IMR-90 (cell line): ENCODE measurements around the gene FDXR. TPM values are rescaled to one million over a fixed set of nuclear protein-coding genes. Genes with fewer than 3 reads are reported as not detected.

Source experiments
- ATAC-seq: fragments of 200-7000 bp; cut with Tn5 transposase; 2 replicates; pipeline ENCODE4 v1.9.1; 2020; ENCODE audit warnings: low read depth, mild to moderate bottlenecking, moderate library complexity
- BruUV-seq: library from RNA; stranded (reverse); fragments of 400-500 nt; replicated peaks from 2 replicates; lab custom pipeline; 2021; lab: Mats Ljungman, UMichigan
- CTCF ChIA-PET: fragments of 300-600 bp; formaldehyde crosslinking; extraction: SDS; loops from one replicate; lab custom pipeline; 2021; ENCODE audit warnings: antibody characterized with exemption; lab: Yijun Ruan, JAX
- POLR2A ChIA-PET: fragments of 300-600 bp; sonication (Branson Sonifier 250); formaldehyde crosslinking; loops from one replicate; lab custom pipeline; 2022; ENCODE audit warnings: antibody characterized with exemption; ENCODE audit not compliant: unreplicated experiment; lab: Charles Lee
- DNase-seq: peaks from one replicate; pipeline ENCODE4 v3.0.0; 2013
- H2AFZ ChIP-seq: replicated peaks from 2 replicates; pipeline ENCODE3; 2013; ENCODE audit warnings: low read length, mild to moderate bottlenecking; ENCODE audit not compliant: poor library complexity
- H2AK5ac ChIP-seq: 2 replicates; pipeline ENCODE4 v1.6.1; 2013; ENCODE audit warnings: low read depth, low read length, inconsistent platforms
- H2AK9ac ChIP-seq: replicated peaks from 2 replicates; pipeline ENCODE3; 2013; ENCODE audit warnings: mild to moderate bottlenecking, low read depth, low read length, moderate library complexity; ENCODE audit not compliant: poor library complexity
- H2BK120ac ChIP-seq: 2 replicates; pipeline ENCODE4 v1.6.1; 2013; ENCODE audit warnings: low read depth, low read length, inconsistent platforms
- H2BK15ac ChIP-seq: 3 replicates; pipeline ENCODE4 v1.6.1; 2013; ENCODE audit warnings: low read depth, low read length, inconsistent platforms
- H2BK20ac ChIP-seq: 2 replicates; pipeline ENCODE4 v1.6.1; 2013; ENCODE audit warnings: low read depth, mild to moderate bottlenecking, inconsistent platforms, low read length, moderate library complexity
- H2BK5ac ChIP-seq: 2 replicates; pipeline ENCODE4 v1.6.1; 2013; ENCODE audit warnings: mild to moderate bottlenecking, low read depth, low read length, inconsistent platforms; ENCODE audit not compliant: poor library complexity, severe bottlenecking
- H3K14ac ChIP-seq: replicated peaks from 2 replicates; pipeline ENCODE4 v1.6.1; 2013; ENCODE audit warnings: low read depth, low read length, inconsistent platforms
- H3K18ac ChIP-seq: 2 replicates; pipeline ENCODE4 v1.6.1; 2013; ENCODE audit warnings: low read depth, low read length, control low read depth
- H3K23ac ChIP-seq: 2 replicates; pipeline ENCODE4 v1.6.1; 2013; ENCODE audit warnings: low read depth, low read length, inconsistent platforms
- H3K27ac ChIP-seq: 2 replicates; pipeline ENCODE4 v1.5.1; 2013; ENCODE audit warnings: mild to moderate bottlenecking, control low read depth, low read length; ENCODE audit not compliant: insufficient read depth
- H3K27me3 ChIP-seq: 2 replicates; pipeline ENCODE4 v1.6.1; 2013; ENCODE audit warnings: low read length; ENCODE audit not compliant: control insufficient read depth, insufficient read depth
- H3K36me3 ChIP-seq: 2 replicates; pipeline ENCODE4 v1.6.1; 2013; ENCODE audit warnings: low read length, mixed read lengths; ENCODE audit not compliant: control insufficient read depth, insufficient read depth
- H3K4ac ChIP-seq: 2 replicates; pipeline ENCODE4 v1.6.1; 2013; ENCODE audit warnings: low read depth, low read length, inconsistent platforms
- H3K4me1 ChIP-seq: 2 replicates; pipeline ENCODE4 v1.6.1; 2013; ENCODE audit warnings: low read length, mixed read lengths; ENCODE audit not compliant: control insufficient read depth, insufficient read depth
- H3K4me2 ChIP-seq: 2 replicates; pipeline ENCODE4 v1.6.1; 2013; ENCODE audit warnings: low read depth, mild to moderate bottlenecking, control low read depth, low read length, moderate library complexity
- H3K4me3 ChIP-seq: 2 replicates; pipeline ENCODE4 v1.5.1; 2013; ENCODE audit warnings: low read depth, mild to moderate bottlenecking, control low read depth, low read length, moderate library complexity; ENCODE audit not compliant: insufficient read depth
- H3K56ac ChIP-seq: 2 replicates; pipeline ENCODE4 v1.6.1; 2013; ENCODE audit warnings: low read length, inconsistent platforms; ENCODE audit not compliant: insufficient read depth; ENCODE audit errors: extremely low read depth
- H3K79me1 ChIP-seq, 2 experiments: 2 replicates each; pipeline ENCODE4 v1.6.1; 2013; ENCODE audit warnings: low read length in 2 of 2, inconsistent platforms in 1 of 2, low read depth in 1 of 2
- H3K9ac ChIP-seq: 2 replicates; pipeline ENCODE4 v1.6.1; 2013; ENCODE audit warnings: low read depth, low read length, control low read depth
- H3K9me1 ChIP-seq: 2 replicates; pipeline ENCODE4 v1.6.1; 2013; ENCODE audit warnings: low read length, inconsistent platforms; ENCODE audit not compliant: insufficient read depth
- H3K9me3 ChIP-seq: 2 replicates; pipeline ENCODE4 v1.6.1; 2013; ENCODE audit warnings: low read length; ENCODE audit not compliant: control insufficient read depth, insufficient read depth
- H4K20me1 ChIP-seq: 2 replicates; pipeline ENCODE4 v1.6.1; 2013; ENCODE audit warnings: low read length, inconsistent platforms; ENCODE audit not compliant: insufficient read depth
- H4K5ac ChIP-seq: 2 replicates; pipeline ENCODE4 v1.6.1; 2013; ENCODE audit warnings: mild to moderate bottlenecking, low read depth, low read length, control low read depth
- H4K8ac ChIP-seq, 2 experiments: 2 replicates each; pipeline ENCODE4 v1.6.1; 2013; ENCODE audit warnings: low read depth in 2 of 2, low read length in 2 of 2, control low read depth in 1 of 2, inconsistent platforms in 1 of 2
- H4K91ac ChIP-seq: 2 replicates; pipeline ENCODE4 v1.6.1; 2013; ENCODE audit warnings: low read depth, low read length, inconsistent platforms; ENCODE audit not compliant: insufficient read depth
- CHD1 ChIP-seq: IDR thresholded peaks from 2 replicates; pipeline ENCODE4 v1.6.1; 2012; ENCODE audit warnings: low read depth, low read length, improper control_type of control experiment
- FOS ChIP-seq: fragments of 150-350 bp; IDR thresholded peaks from 2 replicates; pipeline ENCODE4 v1.6.1; 2016; ENCODE audit warnings: low read depth, low read length
- MAFK ChIP-seq: IDR thresholded peaks from 2 replicates; pipeline ENCODE4 v1.6.1; 2012; ENCODE audit warnings: low read depth, low read length, improper control_type of control experiment
- MAZ ChIP-seq: IDR thresholded peaks from 2 replicates; pipeline ENCODE4 v1.6.1; 2012; ENCODE audit warnings: low read depth, mild to moderate bottlenecking, low read length, improper control_type of control experiment, moderate library complexity, borderline replicate concordance
- MXI1 ChIP-seq: IDR thresholded peaks from 2 replicates; pipeline ENCODE4 v1.6.1; 2012; ENCODE audit warnings: low read depth, mild to moderate bottlenecking, low read length, moderate library complexity, borderline replicate concordance
- RAD21 ChIP-seq: IDR thresholded peaks from 2 replicates; pipeline ENCODE4 v1.6.1; 2012; ENCODE audit warnings: low read length, improper control_type of control experiment
- RCOR1 ChIP-seq: IDR thresholded peaks from 2 replicates; pipeline ENCODE4 v1.6.1; 2012; ENCODE audit warnings: mild to moderate bottlenecking, low read length, improper control_type of control experiment; ENCODE audit not compliant: insufficient replicate concordance
- RFX5 ChIP-seq: IDR thresholded peaks from 2 replicates; pipeline ENCODE4 v1.8.0; 2012; ENCODE audit warnings: low read depth, mild to moderate bottlenecking, low read length, moderate library complexity
- USF2 ChIP-seq: fragments of 150-350 bp; IDR thresholded peaks from 2 replicates; pipeline ENCODE4 v1.6.1; 2017; ENCODE audit warnings: mild to moderate bottlenecking, antibody characterized with exemption, low read length, low read depth
- WGBS, 2 experiments: methylation state at CpG; one replicate each; pipeline versions ENCODE4 v1.1.5 to v1.1.7; 2013; ENCODE audit warnings: missing lambda C conversion rate in 2 of 2; ENCODE audit not compliant: insufficient read length in 1 of 2; ENCODE audit errors: extremely low coverage in 2 of 2; 5-methylcytosine and 5-hydroxymethylcytosine counted together
- dilution Hi-C: fragments of 300-500 bp; cut with HindIII; formaldehyde crosslinking; loops from one replicate; pipeline ENCODE4 v1.14.3; 2018; ENCODE audit warnings: low sequenced_read_pairs; ENCODE audit not compliant: unreplicated experiment
- in situ Hi-C: fragments of 300-500 bp; cut with MboI; formaldehyde crosslinking; loops from 3 replicates; pipeline ENCODE4 v1.14.3; 2019; ENCODE audit warnings: low sequenced_read_pairs, inconsistent platforms, mixed read lengths
- intact Hi-C: fragments of 100-400 bp; cut with micrococcal nuclease; formaldehyde crosslinking; loops from 2 replicates; pipeline ENCODE4 v1.10.0; 2022
- polyA plus RNA-seq, 3 experiments: library from polyadenylated mRNA; depleted of rRNA; stranded (reverse); fragments of >200 nt; gene quantifications; 2 replicates each; pipeline ENCODE4 v1.2.3, GENCODE V29; 2012; ENCODE audit warnings: low replicate concordance in 1 of 3
- total RNA-seq: library from RNA; depleted of rRNA; stranded (reverse); fragments of >200 nt; gene quantifications from 2 replicates; pipeline ENCODE4 v1.2.3, GENCODE V29; 2012
- TF ChIP-seq, protein P1 (sequence below): conservative IDR thresholded peaks from 2 replicates; pipeline ENCODE4 v1.5.1; 2012; ENCODE audit warnings: mild to moderate bottlenecking, low read depth, low read length, improper control_type of control experiment

The FDXR gene
- total and polyA plus RNA-seq, 2 of the 4 experiments (the other 2 are of a cell fraction): 12.4 to 18.6 TPM

DNA sequence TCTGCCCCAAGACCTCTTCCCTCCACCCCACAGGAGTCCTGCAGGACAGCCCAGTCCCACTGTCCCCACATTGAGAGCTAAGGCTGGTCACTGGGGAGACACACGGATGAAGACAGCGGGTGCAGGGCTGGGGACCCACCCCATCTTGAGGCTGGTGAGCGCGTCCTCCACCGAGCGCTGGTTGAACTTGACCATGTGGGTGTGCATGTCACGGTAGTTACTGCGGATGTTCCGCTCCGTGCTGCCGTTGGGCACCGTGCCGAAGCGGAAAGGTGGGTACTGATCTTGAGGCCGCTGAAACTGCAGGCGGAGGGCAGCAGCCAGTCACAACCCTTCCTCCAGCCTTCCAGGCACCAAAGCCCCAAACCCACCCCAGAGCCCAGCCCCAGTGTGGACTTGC lies 26.2 kb downstream of the FDXR start:
- Histone ChIP-seq H3K4ac (no peak overlapping the region), H3K18ac (no peak overlapping the region), H4K91ac (no peak overlapping the region), H4K20me1 (no peaks in the 10 kb centered on the region), H2AK9ac (no peak overlapping the region), H3K9me1 (no peaks in the 10 kb centered on the region), H4K5ac (no peak overlapping the region), H3K23ac (no peak overlapping the region), H3K36me3 (no peaks in the 10 kb centered on the region), H3K9me3 (no peaks in the 10 kb centered on the region), H4K8ac (no peak overlapping the region), H2BK5ac (no peak overlapping the region), H3K56ac (no peak overlapping the region), H3K79me1 (no peaks in the 10 kb centered on the region), H2BK15ac (no peak overlapping the region), H3K4me1 (peaks cover 3% of the 10 kb centered on the region; the same call in 1 of the 2 replicates), H2AFZ (no peak overlapping the region), H3K4me2 (no peak overlapping the region), H3K9ac (no peak overlapping the region), H3K27ac (no peak overlapping the region), H3K4me3 (no peak overlapping the region), H2BK120ac (no peak overlapping the region), H2BK20ac (no peak overlapping the region), H2AK5ac (no peak overlapping the region), H3K27me3 (peaks cover 17% of the 10 kb centered on the region), H3K14ac (no peak overlapping the region)
- POLR2A ChIA-PET: no interaction called here
- ATAC-seq (no peak), DNase-seq (no peak)
- in situ Hi-C loops: no loop called here
- CTCF ChIA-PET: no interaction called here
- no TSS peak for BruUV-seq
- WGBS, 2 experiments: 95% methylated on average over 11 of the region's 16 CpGs; no CpG with 5 or more reads in 1 of the 2 experiments
- TF ChIP-seq RAD21 (no peak), MXI1 (no peak), FOS (no peak), RCOR1 (no peak), CHD1 (no peak), RFX5 (no peak), MAFK (no peak), USF2 (no peak), MAZ (no peak)
- TF ChIP-seq, protein P1, sequence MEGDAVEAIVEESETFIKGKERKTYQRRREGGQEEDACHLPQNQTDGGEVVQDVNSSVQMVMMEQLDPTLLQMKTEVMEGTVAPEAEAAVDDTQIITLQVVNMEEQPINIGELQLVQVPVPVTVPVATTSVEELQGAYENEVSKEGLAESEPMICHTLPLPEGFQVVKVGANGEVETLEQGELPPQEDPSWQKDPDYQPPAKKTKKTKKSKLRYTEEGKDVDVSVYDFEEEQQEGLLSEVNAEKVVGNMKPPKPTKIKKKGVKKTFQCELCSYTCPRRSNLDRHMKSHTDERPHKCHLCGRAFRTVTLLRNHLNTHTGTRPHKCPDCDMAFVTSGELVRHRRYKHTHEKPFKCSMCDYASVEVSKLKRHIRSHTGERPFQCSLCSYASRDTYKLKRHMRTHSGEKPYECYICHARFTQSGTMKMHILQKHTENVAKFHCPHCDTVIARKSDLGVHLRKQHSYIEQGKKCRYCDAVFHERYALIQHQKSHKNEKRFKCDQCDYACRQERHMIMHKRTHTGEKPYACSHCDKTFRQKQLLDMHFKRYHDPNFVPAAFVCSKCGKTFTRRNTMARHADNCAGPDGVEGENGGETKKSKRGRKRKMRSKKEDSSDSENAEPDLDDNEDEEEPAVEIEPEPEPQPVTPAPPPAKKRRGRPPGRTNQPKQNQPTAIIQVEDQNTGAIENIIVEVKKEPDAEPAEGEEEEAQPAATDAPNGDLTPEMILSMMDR: no peak
- dilution Hi-C loops: no loop called here
- intact Hi-C loops: no loop called here
